ENCODE data around the gene CR1.

- no peak for TF ChIP-seq CTCF (IDR thresholded peaks at IDR 0.05; ENCODE audit: insufficient read depth, low read depth, low read length)
- TF ChIP-seq EZH2 (IDR thresholded peaks at IDR 0.05; ENCODE audit: insufficient read depth, low read length), result no peak
Observed at GRCh38 chr1:207463571-207463970, 32.4 kb upstream of the CR1 start.
